ENCODE results near the gene MEF2B. TPM values are rescaled to one million over a fixed set of nuclear protein-coding genes. Genes with fewer than 3 reads are reported as not detected.
"Not testable (repeated sequence)": the region's sequence is repeated elsewhere in the genome, so short reads cannot be mapped to it uniquely, and the experiment has no call there.

MEF2B gene
- total RNA-seq, 2 experiments from 2014 or later = 1.9 to 2.1 TPM

GRCh38 chr19:19107654-19108053 lies 62.4 kb downstream of the MEF2B start:
- peaks cover 2% of the 10 kb centered on the region for H3K4me1 Mint-ChIP-seq
- H3K36me3 Mint-ChIP-seq (ENCODE audit: low read depth) = no peaks in the 10 kb centered on the region
- H3K27me3 Mint-ChIP-seq = no peaks in the 10 kb centered on the region
- H3K9me3 Mint-ChIP-seq (ENCODE audit: low read depth) = no peaks in the 10 kb centered on the region
- POLR2A ChIA-PET = no interaction called here
- DNase-seq (no peak), ATAC-seq (no peak)
- no peak overlapping the region for H3K27ac Mint-ChIP-seq
- intact Hi-C loops (cut with DNase I, micrococcal nuclease) = no loop called here
- no peak overlapping the region for H3K4me3 Mint-ChIP-seq
- CTCF ChIA-PET = interaction anchor here (1.0 kb wide), 1 partner anchor 8 kb away, joined by 4 read pairs; no protein-coding TSS in a partner anchor

- H3K4me3 Mint-ChIP-seq; H3K27me3 Mint-ChIP-seq; intact Hi-C loops (cut with DNase I, micrococcal nuclease); H3K36me3 Mint-ChIP-seq (ENCODE audit: low read depth); H3K9me3 Mint-ChIP-seq (ENCODE audit: low read depth); H3K27ac Mint-ChIP-seq; DNase-seq; ATAC-seq; POLR2A ChIA-PET; H3K4me1 Mint-ChIP-seq: not testable (repeated sequence)
- CTCF ChIA-PET = interaction anchor here (1.0 kb wide), 1 partner anchor 9 kb away, joined by 4 read pairs; no protein-coding TSS in a partner anchor
Observed at GRCh38 chr19:19106938-19107337, 63.1 kb downstream of the MEF2B start.

GRCh38 chr19:19106056-19106551 lies 64.0 kb downstream of the MEF2B start:
- intact Hi-C loops (cut with DNase I, micrococcal nuclease) = no loop called here
- no peak overlapping the region for H3K27ac Mint-ChIP-seq
- H3K36me3 Mint-ChIP-seq (ENCODE audit: low read depth) = no peaks in the 10 kb centered on the region
- no peaks in the 10 kb centered on the region for H3K9me3 Mint-ChIP-seq (ENCODE audit: low read depth)
- POLR2A ChIA-PET = no interaction called here
- no peaks in the 10 kb centered on the region for H3K27me3 Mint-ChIP-seq
- ATAC-seq (no peak), DNase-seq (no peak)
- H3K4me1 Mint-ChIP-seq = peaks cover 2% of the 10 kb centered on the region
- CTCF ChIA-PET = interaction anchor here (1.3 kb wide), 1 partner anchor 10 kb away, joined by 3 read pairs; no protein-coding TSS in a partner anchor
- no peak overlapping the region for H3K4me3 Mint-ChIP-seq

GRCh38 chr19:19105365-19106055 lies 64.6 kb downstream of the MEF2B start:
- peaks cover under 1% of the 10 kb centered on the region for H3K36me3 Mint-ChIP-seq (ENCODE audit: low read depth)
- H3K27me3 Mint-ChIP-seq = no peaks in the 10 kb centered on the region
- intact Hi-C loops (cut with DNase I, micrococcal nuclease) = no loop called here
- ATAC-seq (no peak), DNase-seq (peak; percentile 29)
- POLR2A ChIA-PET = no interaction called here
- H3K4me3 Mint-ChIP-seq = no peak overlapping the region
- H3K27ac Mint-ChIP-seq = no peak overlapping the region
- CTCF ChIA-PET = interaction anchor here (1.3 kb wide), 1 partner anchor 10 kb away, joined by 3 read pairs; no protein-coding TSS in a partner anchor
- H3K9me3 Mint-ChIP-seq (ENCODE audit: low read depth) = no peaks in the 10 kb centered on the region
- H3K4me1 Mint-ChIP-seq = peaks cover 2% of the 10 kb centered on the region

- peaks cover 4% of the 10 kb centered on the region for H3K36me3 Mint-ChIP-seq (ENCODE audit: low read depth)
- ATAC-seq (no peak), DNase-seq (no peak)
- POLR2A ChIA-PET = no interaction called here
- CTCF ChIA-PET = no interaction called here
- no peaks in the 10 kb centered on the region for H3K27me3 Mint-ChIP-seq
- no peak overlapping the region for H3K4me3 Mint-ChIP-seq
- H3K4me1 Mint-ChIP-seq = no peaks in the 10 kb centered on the region
- intact Hi-C loops (cut with DNase I, micrococcal nuclease) = no loop called here
- no peak overlapping the region for H3K27ac Mint-ChIP-seq
- H3K9me3 Mint-ChIP-seq (ENCODE audit: low read depth) = no peaks in the 10 kb centered on the region
Observed at GRCh38 chr19:19103167-19103566, 66.9 kb downstream of the MEF2B start.

GRCh38 chr19:19102566-19102965 lies 67.5 kb downstream of the MEF2B start:
- intact Hi-C loops (cut with DNase I, micrococcal nuclease) = not testable (repeated sequence)

GRCh38 chr19:19101540-19101939 lies 68.5 kb downstream of the MEF2B start:
- H3K27me3 Mint-ChIP-seq = no peaks in the 10 kb centered on the region
- no peak overlapping the region for H3K4me3 Mint-ChIP-seq
- H3K27ac Mint-ChIP-seq = no peak overlapping the region
- intact Hi-C loops (cut with DNase I, micrococcal nuclease) = no loop called here
- DNase-seq (no peak), ATAC-seq (no peak)
- ChIA-PET POLR2A (no interaction called here), CTCF (no interaction called here)
- peaks cover 9% of the 10 kb centered on the region for H3K36me3 Mint-ChIP-seq (ENCODE audit: low read depth)
- no peaks in the 10 kb centered on the region for H3K9me3 Mint-ChIP-seq (ENCODE audit: low read depth)
- H3K4me1 Mint-ChIP-seq = no peaks in the 10 kb centered on the region

More at GRCh38 chr19:19102566-19102965, 67.5 kb downstream of the MEF2B start:
- H3K4me3 Mint-ChIP-seq; H3K9me3 Mint-ChIP-seq (ENCODE audit: low read depth); H3K36me3 Mint-ChIP-seq (ENCODE audit: low read depth); ATAC-seq; H3K27ac Mint-ChIP-seq; H3K27me3 Mint-ChIP-seq; DNase-seq; H3K4me1 Mint-ChIP-seq; CTCF ChIA-PET; POLR2A ChIA-PET: not testable (repeated sequence)

- CTCF ChIA-PET = interaction anchor here (1.4 kb wide), 1 partner anchor 34 kb away, joined by 4 read pairs; no protein-coding TSS in a partner anchor
- intact Hi-C loops (cut with DNase I, micrococcal nuclease) = no loop called here
- H3K9me3 Mint-ChIP-seq (ENCODE audit: low read depth) = no peaks in the 10 kb centered on the region
- POLR2A ChIA-PET = no interaction called here
- peaks cover 9% of the 10 kb centered on the region for H3K36me3 Mint-ChIP-seq (ENCODE audit: low read depth)
- ATAC-seq (no peak), DNase-seq (no peak)
- no peak overlapping the region for H3K4me3 Mint-ChIP-seq
- H3K27me3 Mint-ChIP-seq = no peaks in the 10 kb centered on the region
- no peaks in the 10 kb centered on the region for H3K4me1 Mint-ChIP-seq
- no peak overlapping the region for H3K27ac Mint-ChIP-seq
Observed at GRCh38 chr19:19098703-19099632, 71.1 kb downstream of the MEF2B start.

- ChIA-PET CTCF (interaction anchor here (1.4 kb wide), 1 partner anchor 33 kb away, joined by 4 read pairs; no protein-coding TSS in a partner anchor), POLR2A (no interaction called here)
- no peak overlapping the region for H3K27ac Mint-ChIP-seq
- H3K27me3 Mint-ChIP-seq = no peaks in the 10 kb centered on the region
- intact Hi-C loops (cut with DNase I, micrococcal nuclease) = no loop called here
- DNase-seq (no peak), ATAC-seq (no peak)
- peaks cover 9% of the 10 kb centered on the region for H3K36me3 Mint-ChIP-seq (ENCODE audit: low read depth)
- no peak overlapping the region for H3K4me3 Mint-ChIP-seq
- H3K4me1 Mint-ChIP-seq = no peaks in the 10 kb centered on the region
- no peaks in the 10 kb centered on the region for H3K9me3 Mint-ChIP-seq (ENCODE audit: low read depth)
Observed at GRCh38 chr19:19098084-19098702, 71.9 kb downstream of the MEF2B start.

GRCh38 chr19:19096641-19097627 lies 73.1 kb downstream of the MEF2B start:
- ATAC-seq (no peak), DNase-seq (no peak)
- ChIA-PET CTCF (no interaction called here), POLR2A (no interaction called here)
- intact Hi-C loops (cut with DNase I, micrococcal nuclease) = no loop called here
- H3K9me3 Mint-ChIP-seq (ENCODE audit: low read depth) = no peaks in the 10 kb centered on the region
- no peak overlapping the region for H3K27ac Mint-ChIP-seq
- no peaks in the 10 kb centered on the region for H3K4me1 Mint-ChIP-seq
- H3K4me3 Mint-ChIP-seq = no peak overlapping the region
- H3K36me3 Mint-ChIP-seq (ENCODE audit: low read depth) = peaks cover 9% of the 10 kb centered on the region
- no peaks in the 10 kb centered on the region for H3K27me3 Mint-ChIP-seq

Measured in activated CD4-positive, alpha-beta T cell treated with anti-CD3 and anti-CD28 coated beads for 36 hours (primary cell).